GM19372 (cell line): Measurements from ENCODE around the gene LMF1.

Experiments used
- ATAC-seq: cut with Tn5 transposase; IDR thresholded peaks from one replicate; pipeline ENCODE4 v1.9.1; 2021; ENCODE audit warnings: mild to moderate bottlenecking, low read depth, moderate library complexity; ENCODE audit not compliant: unreplicated experiment

The LMF1 gene

DNA sequence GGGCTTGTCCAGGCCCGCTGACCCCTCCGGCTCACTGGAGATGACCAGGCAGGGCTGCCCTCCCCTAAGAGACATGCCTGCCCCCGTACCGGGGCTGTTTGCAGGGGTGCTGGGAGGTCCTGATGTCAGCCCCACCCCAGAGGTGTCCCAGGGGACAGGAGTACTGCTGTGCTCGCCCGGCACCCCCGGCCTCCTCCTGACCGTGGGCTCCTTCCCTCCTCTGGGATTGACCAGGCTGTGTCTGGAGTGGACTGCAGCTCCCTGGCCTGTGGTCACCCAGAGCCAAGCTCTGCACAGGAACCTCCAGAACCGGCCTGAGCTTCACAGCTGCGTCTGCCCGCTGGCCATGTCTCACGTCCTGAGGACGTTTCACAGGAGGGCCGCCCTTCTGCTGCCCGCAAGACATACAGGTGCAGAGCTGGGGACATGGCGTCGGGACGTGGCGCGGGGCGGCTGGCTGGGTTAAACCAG is 53.2 kb downstream of the LMF1 start:
- ATAC-seq = no peak

DNA sequence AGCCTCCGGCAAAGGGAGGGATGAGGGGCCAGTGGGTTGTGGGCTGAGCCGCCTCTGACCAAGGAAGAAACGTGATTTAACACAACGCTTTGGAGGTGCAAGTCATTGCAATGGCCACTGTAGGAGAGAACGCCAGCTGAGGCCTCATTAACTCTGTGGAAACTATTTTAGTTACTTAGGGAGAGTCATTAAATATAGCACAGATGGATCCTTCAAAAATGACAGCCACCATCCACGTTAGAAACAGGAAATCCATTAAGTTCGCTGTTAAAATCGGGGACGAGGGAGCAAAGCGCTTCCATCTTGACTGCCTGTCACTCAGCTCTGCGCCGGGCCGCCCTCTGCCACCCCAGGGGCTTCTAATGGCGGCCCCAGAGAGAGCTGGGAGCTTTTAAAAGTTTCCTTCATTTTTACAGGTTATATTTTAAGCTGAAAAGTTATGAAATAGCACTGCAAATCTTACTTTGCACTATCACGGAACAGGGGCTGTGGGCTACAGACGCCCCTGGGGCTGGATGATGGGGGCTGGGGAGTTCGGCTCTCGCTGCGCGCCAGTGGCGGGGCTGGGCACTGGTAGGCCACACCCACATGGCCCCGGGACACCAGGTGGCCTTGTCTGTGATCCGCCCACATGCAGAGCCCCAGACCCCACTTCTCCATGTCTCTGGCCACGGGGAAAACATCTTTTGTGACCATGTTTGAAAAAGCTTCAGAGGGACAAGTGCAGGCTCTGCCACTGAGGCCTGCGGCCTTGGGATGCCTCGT is 54.6 kb downstream of the LMF1 start:
- ATAC-seq = no peak

DNA sequence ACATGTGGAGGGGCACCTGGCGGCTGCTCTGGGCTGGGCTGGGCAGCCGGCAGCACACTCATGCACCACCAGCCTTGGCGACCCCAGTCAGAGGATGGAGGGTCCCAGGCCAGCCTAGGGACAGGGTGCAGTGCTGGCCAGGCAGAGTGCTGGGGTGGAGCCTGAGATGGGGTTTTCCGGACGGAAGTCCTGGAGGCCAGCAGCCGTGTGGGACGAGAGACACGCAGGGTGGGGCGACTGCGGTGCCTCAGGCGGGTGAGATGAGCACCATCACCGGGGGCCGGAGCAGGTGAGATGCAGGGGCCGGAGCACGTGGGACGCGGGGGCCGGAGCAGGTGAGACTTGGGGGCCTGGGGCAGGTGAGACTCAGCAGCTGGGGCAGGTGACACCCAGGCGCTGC is 55.2 kb downstream of the LMF1 start:
- ATAC-seq = no peak

DNA sequence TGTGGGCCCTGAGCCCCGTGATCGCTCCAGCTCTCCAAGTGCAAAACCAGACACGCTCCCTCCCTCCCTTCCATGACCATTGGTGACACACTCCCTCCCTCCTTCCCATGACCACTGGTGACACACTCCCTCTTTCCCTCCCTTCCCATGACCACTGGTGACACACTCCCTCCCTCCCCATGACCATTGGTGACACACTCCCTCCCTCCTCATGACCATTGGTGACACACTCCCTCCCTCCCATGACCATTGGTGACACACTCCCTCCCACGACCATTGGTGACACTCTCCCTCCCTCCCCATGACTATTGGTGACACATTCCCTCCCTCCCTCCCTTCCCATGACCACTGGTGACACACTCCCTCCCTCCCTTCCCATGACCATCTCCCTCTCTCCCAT is 56.3 kb downstream of the LMF1 start:
- no peak for ATAC-seq

DNA sequence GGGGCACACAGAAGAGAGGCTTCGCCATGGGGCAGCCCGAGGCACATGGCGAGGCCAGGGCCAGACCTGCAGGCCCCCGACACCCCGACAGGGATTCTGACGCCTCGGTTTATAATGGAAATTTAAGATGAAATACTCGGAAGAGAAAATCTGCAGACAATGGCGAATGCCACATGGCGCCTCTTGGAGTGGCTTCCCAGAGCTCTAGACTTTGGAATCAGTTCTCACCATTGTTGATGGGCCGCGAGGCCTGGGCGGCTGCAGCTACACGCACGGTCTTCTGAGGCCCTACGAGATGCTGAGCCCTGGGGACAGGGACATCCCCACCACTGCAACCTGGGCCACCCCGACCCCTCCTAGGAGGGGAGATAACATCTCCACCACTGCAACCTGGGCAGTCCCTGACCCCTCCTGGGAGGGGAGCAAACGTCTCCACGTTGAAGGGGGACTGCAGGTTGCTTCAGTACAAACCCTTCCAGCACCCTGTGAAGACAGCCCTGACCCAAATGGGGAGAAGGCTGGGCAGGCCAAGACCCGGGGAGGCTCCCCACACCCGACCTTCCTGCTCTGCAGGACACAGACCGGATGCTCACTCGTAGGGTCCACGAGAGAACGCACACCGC is 56.9 kb downstream of the LMF1 start:
- ATAC-seq = no peak

DNA sequence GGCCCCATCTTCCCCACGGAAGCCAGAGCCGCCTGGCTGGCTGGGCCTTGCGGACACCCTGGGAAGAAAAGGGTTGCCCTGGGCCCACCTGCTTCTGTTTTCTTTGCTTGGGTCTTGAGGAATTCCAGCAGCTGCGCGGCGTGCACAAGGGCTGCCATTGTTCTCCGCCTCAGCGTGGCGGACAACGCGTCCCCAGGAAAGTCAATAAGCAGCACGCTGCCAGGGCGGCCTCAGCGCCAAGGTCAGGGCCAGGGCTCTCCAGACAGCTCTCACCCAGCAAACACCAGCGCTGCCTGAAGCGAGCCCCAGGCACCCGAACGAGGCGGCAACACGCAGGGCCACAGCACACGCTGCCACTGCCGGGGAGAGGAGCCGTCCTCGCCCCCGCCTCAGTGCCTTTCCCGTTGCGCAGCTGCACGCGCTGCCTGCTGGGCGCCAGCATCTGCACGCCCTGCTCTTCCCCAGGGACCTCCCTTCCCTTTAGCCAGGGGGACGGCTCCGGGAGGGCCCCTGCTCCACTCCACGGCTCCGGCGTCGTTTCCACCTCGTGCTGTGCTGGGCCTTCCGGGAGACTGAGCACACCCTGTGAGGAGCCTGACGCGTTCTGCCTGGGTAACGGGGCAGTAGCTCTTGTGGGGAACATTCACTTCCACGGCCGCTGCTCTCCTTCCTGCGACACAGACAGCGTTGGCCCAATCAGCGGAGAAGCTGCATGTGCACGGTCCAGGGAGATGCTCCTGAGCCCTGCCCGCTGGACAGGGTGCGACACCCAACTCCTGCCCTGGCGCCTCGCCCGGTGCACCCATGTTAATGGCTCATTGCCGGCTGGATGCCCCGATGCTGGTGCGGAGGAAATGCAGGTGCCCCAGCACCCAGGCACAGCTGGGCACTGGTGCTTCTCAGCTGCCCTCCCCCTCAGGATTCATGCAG is 57.8 kb downstream of the LMF1 start:
- no peak for ATAC-seq

DNA sequence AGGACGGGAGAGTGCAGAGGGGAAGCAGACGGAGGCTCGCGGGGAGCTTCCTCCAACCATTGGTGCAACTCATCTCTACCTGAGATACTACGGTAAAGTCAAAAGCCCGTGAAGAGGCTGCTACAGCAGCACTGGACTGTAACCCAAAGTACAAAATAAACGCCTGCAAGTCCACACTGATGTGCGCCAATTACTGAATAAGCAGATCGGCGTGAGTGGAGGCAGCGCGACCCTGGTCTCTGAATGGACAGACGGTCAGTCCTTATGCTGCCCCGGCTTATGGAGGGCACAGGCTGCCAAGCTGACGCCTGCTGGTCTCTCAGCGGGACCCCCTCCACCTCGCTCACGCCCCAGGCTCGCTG is 58.5 kb downstream of the LMF1 start:
- no peak for ATAC-seq

DNA sequence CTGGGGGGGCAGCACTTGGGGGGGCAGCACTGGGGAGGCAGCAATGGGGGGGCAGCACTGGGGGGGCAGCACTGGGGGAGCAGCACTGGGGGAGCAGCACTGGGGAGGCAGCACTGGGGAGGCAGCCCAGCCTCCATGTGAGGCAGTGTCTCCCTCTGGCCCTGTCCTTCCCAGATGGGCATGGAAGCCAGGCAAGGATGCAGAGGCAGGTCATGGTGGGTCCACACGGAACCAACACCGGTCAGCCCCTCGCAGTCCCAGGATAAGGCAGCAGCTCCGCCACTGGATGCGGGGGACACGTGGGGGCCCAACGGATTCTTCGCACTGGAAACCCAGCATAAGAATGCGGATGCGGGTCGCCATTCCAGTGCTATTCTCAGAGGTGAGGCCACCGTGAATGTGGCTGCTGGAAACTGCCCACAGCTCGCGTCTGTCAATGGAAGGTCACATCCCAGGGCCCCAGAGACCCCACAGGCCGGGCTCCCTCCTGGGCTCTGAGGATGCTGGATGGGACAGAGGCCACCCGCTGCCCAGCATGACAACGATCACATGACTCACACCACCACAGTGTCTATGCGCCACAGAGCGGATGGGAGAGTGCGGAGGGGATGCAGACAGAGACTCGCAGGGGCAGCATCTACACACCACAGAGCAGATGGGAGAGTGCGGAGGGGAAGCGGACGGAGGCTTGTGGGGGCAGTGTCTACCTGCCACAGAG is 59.0 kb downstream of the LMF1 start:
- no peak for ATAC-seq

DNA sequence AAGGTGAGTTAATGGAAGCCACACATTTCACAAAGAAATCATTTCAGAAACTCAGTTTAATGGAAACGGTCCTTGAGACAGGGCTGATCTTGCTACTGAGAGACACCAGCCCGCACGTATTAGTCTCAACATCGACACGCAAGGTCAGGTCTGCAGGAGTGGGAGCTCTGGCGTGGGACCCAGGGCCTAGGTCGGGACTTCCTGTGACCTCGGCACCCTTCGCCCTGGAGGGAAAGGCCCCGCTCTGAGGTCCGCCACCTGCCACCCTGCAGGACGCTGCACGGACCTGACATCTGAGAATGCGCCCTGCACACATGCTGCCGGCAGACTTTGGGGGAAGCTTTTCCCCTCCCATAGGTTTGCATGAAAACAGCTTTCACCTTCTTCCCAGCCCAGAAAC is 59.7 kb downstream of the LMF1 start:
- ATAC-seq = no peak

DNA sequence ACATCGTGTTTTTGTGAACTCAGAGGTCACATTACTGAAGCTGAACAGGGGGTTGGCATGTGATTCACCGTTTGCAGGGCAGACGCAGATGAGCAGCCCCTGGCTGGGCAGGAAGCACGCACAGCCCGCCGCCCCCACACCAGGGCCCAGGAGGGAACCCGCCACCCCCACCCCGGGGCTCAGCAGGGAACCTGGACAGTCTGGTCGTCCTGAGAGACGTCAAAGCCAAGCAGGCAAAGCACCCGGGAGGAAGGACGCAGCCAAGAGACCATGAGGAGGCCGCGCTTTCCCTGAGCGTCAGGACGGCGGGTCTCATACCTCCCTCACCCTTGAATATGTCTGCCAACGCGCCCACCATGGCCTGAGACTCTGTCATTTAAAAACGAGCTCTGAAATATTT is 60.6 kb downstream of the LMF1 start:
- ATAC-seq = no peak

DNA sequence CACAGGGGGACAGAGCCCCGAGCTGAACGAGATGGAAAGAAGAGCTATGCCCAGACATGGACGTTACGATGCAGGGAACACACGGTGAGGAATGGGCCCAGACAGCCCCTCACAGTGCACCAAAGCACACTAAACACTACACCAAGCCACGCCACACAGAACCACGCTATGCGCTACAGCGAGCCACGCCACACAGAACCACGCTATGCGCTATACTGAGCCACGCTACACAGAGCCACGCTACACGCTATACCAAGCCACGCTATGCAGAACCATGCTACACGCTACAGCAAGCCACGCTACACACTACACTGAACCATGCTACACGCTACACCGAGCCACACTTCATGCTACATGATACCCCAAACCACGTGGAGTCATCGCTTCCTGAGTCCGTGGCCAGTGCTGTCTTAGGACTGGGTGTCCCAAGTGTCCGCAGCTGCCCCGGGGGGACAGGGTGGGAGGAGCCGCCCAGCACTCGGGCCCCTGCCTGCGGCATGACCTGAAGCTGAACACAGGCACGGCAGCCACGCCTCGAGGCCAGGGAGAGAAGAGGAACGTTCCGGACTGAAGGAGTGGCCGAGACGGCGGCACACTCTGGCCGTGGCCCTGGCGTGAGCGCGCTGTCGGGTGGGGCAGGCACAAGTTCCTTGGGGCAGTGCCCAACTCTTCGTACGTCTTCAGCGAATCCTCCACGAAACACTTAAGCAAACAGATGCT is 61.3 kb downstream of the LMF1 start:
- ATAC-seq = no peak

DNA sequence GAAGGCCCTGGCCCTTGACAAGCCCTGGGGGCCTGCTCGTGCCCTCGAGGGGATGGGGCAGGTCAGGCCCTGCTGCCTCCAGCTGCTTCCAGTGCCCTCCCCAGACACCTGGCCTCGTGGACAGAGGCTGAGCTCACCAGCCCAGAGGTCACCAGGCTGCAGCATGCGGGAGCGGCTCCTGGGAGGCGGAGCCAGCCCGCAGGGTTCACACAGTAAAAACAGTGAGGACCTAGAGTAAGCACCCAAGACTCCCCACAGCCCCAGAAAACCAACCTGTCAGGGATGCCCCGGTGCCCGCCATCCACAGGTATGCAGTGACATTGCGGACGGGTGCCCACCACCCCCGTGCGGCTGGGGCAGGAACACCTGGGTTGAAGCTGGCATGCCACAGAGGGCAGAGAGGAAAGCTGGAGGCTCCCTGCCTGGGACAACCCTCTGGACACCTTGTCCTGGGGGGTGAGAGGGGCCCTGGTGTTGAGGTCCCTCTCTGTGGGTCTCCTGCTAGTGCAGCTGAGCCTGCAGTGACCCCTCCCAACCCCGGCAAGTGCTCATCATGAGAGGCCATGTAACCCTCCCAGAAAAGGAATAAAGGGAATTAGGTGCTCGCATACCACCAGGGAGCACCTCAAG is 62.1 kb downstream of the LMF1 start:
- ATAC-seq = no peak

DNA sequence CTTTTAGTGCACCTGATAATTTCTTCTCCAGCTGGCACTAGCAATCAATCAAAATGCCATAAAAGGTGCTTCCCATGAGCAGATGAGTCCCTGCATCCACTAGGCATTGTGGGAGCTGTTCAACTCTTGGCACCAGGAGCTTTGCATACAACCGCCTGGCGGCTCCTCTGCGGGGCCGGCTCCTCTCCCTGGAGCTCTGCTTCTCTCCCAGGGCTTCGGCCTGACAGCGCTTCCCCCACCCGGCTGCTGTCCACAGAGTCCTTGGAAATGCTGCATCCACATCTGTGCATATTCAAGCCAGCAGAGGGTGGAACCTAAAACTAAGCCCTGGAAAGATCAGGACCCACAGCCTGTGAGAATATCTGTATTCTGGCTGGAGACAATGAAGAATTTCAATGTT is 62.9 kb downstream of the LMF1 start:
- ATAC-seq = no peak

DNA sequence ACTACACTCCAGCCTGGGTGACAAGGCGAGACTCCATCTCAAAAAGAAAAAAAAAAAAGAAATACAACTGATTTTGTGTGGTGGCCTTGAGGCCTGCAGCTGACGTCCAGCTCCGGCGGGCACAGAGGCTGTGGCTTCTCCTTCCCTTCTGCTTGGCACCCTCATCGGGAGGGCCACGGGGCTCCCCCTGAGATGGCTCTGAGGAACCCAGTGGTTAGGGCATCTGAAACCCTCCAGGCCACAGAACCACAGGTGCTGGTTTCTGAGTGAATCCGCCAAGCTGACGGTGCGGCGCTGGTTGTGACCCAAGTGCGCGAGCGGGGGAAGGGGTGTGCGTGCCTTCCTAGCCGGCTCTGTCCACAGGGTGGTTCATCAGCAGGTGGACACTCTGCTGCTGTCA is 63.4 kb downstream of the LMF1 start:
- no peak for ATAC-seq

DNA sequence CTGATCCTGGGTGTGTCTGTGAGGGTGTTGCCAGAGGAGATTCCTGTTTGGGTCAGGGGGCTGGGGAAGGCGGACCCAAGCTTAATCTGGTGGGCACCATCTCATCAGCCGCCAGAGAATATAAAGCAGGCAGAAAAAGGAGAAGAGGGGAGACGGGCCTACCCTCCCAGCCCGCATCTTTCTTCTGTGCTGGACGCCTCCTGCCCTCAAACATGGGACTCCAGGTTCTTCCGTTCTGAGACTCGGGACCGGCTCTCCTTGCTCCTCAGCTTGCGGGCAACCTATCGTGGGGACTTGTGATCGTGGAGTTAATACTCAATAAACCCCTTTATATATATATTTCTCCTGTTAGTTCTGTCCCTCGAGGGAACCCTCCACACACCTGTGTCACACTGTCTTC is 64.5 kb downstream of the LMF1 start:
- no peak for ATAC-seq

DNA sequence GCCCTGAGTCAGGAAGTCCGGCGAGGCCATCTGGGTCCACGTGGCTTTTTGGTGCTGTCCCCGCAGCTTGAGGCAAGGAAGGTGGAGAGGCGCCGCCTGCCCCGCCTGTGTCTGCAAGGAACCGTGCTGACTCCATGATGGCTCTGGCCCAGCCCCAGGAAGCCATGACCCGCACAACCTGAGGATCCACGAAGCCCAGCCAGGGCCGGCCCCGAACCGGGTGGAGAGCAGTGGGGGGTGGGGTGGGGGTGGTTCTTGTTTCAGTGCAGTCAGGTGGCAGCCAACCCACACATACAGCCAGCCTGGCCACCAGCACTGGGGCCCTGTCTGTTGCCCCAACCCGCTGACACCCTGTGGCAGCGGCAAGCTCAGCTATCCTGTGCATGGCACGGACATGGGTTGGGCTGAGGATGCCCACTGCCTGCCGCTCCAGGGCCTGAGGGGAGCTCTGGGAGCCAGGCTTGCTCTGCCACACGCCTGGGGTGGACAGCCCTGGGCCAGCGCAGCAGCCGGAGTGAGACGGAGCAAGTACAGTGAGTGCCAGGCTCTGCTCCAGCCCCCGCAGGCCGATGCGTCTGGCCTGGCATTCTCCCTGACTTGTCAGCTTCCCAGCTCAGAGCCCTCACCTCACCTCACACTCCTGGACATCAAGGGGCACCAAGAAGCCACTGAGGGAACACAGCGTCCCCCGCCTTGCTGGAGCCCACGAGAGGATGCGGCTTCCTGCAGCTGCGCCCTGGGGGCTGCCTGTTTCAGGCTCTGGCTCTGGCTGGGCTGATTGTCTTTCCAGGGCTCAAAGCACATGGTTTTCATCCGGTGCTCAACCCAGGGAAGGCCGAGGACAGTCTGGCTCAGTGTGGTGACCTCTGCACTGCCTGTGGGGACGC is 68.8 kb downstream of the LMF1 start:
- no peak for ATAC-seq

DNA sequence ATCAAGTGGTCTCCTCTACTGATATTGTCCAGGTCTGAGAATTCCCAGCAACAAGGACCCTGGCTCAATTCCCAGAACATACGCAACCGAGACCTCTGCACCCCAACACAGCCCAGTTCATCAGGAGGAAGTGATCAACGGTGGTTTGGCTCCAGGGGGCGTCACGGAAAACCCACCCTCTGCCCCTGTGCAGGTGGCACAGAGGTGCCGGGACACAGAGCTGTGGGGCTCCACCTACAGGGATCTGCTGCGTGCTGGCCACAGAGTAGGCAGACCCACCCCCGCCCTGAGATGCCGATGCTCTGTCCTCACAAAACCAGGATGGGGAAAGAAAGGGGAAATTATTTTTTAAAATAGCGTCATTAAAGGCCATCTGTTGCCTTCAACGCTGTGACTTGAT is 69.6 kb downstream of the LMF1 start:
- no peak for ATAC-seq

DNA sequence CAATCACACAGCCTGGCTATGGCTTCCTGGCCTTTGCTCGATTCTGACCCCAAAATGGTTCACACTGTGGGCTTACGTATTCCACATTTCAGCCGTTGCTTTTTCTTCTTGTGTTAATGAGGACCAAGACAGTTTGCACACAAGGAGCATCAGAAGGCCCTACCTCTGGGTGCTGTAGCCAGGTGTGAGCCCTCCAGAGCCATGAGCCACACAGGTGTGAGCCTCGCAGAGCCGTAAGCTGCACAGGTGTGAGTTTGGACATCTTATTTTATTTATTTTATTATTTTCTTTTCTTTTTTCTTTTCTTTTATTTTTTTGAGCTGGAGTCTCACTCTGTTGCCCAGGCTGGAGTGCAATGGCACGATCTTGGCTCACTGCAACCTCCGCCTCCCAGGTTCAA is 70.6 kb downstream of the LMF1 start:
- no peak for ATAC-seq

DNA sequence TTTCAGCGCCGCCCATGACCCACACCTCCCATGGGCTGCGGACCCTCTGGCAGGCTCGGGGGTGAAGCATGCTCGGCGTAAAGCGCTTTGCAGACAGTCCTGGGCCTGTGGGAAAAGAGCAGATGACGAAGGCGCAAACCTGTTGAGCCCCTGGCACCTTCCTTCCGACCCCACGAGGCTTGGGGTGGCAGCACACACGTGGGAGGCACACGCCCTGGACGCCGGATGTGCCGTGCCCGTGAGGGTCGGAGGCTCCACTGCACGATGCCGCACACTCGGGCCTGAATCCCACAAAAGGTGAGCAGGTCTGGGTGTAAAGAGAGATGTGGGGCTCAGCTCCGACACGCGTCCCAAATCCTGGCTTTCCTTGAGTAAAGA is 71.1 kb downstream of the LMF1 start:
- ATAC-seq = no peak
